Mesenteric fat pad (tissue), 1 donor: ENCODE results near the gene ULBP1. TPM values are rescaled to one million over a fixed set of nuclear protein-coding genes. Genes with fewer than 3 reads are reported as not detected.
"Not testable (repeated sequence)": the region's sequence is repeated elsewhere in the genome, so short reads cannot be mapped to it uniquely, and the experiment has no call there.

Experiments used
- DNase-seq: peaks from one replicate; pipeline ENCODE4 v3.0.0-alpha.2; 2020; ENCODE audit warnings: low spot score
- total RNA-seq: library from RNA; stranded (reverse); fragmentation: NEBNext Ultra II Directional; extraction: Animal tissue kit (Norgen Biotek cat#: 25700); gene quantifications from one replicate; pipeline ENCODE4 v1.2.1, GENCODE V29; 2021
- donor health status: DM: yes; HTN: yes; CAD: no.

ULBP1 gene
- total RNA-seq, 1 donor from 2014 or later, result 0.19 TPM

DNA sequence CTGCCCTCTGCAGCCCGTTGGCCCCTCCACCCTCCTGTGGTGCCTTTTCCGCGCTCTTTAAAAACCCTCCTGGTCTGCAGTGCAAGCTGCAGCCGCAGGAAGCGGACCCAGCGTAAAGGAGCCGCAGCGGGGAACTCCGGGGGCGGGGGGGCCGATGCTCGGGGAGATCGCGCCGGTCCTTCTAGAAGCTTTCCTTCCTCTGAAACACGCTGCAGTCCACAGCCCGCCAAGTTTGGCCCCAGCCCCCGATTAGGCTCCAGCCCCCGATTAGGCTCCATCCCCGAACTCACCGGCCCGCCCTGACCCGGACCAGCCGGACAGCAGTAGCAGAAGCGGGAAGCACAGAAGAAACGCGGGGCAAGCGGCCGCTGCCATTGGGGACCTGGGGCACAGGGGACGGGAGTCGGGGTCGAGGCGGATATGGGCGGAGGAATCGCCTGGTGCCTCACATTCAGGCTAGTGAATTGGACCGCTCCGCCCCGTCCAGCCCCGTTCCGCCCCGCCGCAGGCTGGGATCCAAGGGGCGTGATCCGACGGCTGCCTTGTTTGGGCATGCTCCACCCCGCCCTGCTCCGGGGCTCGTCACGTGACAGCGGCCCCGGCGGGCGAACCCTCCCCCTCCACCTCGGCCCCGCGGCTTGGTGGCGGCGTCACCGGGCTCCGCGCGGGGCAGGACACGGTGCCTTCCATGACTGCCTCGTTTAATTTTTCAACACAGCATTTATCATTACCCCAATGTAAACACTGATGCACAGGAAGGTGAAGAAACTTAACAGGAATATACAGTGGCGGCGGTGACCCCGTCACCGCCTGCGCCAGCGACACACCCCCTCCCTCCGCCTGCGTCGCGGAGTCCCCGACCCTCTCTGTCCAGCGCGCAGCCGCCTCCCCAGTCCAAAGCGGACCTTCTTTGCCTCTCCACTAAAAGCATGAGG is 41.3 kb downstream of the ULBP1 start:
- peak; percentile 97 for DNase-seq

DNA sequence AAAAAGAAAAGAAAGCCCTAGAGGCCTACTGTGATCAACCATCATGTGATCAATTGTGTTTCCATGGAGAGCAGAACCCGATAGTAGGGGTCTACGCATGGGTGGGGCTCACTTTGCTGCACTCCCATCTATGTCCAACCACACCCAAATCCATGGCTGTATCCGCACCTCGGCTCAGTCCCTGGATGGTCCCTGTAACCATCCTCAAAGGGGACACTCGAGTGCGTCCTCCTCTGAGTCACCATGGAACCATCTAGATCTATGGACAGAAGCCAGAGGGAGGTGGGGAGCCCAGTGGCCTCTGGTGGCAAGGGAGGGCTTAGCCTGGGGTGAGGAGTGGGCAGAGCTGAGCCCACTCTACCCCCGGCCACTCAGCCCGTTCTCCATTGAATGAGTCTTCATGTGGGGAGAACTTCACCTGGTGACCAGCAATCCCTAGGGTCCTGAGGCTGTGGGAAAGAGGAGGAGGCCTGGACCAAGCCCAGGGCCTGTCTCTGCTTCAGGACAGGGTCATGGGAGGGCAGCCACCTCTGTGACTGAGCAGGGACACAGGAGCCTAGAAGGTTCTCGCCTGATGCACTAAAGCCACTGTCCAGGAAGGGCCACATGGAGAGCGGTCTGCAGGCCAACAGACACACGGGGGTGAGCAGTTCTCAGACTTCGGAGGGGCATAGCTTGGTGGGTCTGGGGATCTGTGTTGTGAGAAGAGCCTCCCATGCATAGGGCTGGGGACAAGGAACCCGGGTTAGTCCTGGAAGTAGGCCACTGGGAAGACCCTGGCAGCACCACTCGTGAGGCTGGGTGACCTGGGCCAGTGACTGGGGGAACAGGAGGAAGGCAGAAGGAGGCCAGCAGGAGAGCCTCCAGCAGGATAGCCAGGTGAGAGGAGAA is 42.3 kb downstream of the ULBP1 start:
- DNase-seq, result peak; percentile 76

DNA sequence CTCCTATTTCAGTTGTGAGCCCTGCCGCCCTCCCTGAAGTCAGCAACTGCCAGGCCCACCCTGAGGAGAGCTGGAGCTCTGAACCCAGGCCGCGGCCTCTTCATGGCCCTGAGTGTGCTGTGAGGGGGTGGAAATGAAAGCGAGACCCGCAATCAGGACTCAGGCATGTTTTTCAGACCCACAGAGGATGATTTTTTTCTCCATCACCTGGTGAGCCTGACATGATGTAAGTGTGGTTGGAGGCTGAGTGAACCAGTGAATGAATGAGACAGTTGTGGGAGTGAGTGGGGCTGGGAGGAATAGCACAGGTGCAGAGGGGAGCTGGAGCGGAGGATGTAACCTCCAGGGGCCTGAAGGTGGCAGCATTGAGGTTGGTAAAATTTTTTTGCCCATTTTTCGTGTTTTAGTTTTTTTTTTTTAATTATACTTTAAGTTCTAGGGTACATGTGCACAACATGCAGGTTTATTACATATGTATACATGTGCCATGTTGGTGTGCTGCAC is 43.3 kb downstream of the ULBP1 start:
- DNase-seq, result no peak

- peak; percentile 84 for DNase-seq
Measured at GRCh38 chr6:150008588-150008987, 44.8 kb downstream of the ULBP1 start.

DNA sequence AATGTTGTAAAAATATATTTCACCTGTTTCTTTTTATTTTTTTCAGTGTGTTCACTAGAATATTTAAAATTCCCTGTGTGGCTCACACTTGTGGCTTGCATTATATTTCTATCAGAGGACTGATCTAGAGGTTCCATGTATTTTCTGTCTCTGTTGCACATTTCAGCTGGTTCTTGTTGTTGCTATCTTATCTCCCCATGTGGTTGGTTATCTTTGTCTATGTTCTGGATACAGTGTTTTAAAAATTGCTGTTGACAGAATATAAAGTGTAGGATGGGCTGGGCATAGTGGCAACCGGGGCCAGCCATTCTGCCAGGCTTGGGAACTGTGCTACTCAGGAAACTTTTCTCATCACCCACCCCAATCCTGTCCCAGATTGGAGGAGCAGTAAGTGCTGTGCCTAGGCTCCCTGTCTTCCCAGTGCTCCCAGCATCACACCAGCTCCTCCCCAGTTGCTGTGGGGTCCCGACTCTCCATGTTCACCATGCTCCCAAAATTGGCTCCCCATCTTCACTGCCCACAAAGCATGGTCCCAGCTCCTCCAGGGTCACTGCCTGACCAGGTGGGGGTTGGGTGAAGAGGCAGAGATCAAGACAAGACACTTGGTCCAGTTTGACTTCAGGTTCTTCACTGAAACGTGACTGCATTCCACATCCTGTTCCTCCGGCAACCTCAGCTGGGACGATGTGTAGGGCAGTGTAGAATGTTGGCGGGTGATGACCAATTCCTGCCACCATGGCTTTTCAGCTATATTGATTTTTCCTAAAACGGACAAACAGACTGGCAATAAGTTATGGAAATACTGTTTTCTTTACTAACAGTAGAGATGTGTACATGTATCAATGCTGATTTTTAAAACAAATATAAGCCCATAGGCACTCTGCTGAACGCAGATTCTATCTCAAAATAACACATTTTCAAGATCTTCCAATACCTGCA is 49.4 kb downstream of the ULBP1 start:
- peak; percentile 67 for DNase-seq

DNA sequence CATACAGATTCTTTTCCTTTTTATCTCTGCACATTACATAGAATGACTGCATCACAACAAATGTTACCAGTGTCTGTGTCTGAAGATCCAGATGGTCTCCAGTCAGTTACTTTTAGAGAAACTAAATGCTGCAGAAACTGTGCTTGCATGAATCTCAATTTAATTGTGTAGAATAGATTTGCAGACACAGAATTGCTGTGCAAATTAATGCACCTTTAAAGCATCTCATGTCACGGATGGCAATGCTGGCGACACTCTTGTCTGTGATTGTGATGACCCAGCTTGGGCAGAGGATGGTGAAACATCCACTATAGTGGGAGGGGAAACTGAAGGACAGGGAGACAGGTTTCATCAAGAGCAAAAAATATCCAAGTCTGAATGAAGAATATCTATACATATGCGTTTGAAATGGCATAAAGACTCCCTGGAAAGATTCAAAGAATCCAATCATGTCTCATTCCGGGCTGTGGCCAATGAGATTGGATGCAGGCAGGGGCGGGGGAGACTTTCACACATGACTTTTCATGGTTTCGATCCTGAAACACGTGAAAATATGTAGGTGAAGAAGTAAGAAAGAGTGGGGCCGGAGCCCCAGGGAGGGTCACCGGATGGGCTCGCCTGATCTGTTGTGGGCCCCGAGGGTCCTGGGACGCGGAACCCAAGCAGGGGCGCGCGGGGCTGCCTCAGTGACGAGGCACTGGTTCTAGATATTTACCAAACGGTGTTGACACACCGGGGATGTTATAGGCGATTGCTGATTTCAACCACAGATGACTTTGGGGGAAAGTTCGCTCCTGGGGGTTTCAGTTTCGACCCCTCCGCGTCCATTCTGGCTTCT is 50.3 kb downstream of the ULBP1 start:
- not testable (repeated sequence) for DNase-seq

GRCh38 chr6:150014623-150015280 is 51.0 kb downstream of the ULBP1 start:
- not testable (repeated sequence) for DNase-seq

GRCh38 chr6:150015281-150016001 is 51.7 kb downstream of the ULBP1 start:
- peak; percentile 74 for DNase-seq

- DNase-seq, result peak; percentile 49
Measured at GRCh38 chr6:150016324-150017185, 52.8 kb downstream of the ULBP1 start.

DNA sequence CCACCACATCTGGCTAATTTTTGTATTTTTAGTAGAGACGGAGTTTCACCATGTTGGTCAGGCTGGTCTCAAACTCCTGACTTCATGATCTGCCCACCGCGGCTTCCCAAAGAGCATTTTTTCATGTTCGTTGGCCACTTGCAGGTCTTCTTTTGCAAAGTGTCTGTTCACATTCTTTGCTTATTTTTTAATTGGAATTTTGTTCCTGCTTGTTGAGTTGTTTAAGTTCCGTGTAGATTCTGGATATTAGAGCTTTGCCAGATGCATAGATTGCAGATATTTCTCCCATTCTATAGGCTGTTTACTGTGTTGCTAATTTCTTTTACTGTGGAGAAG is 53.4 kb downstream of the ULBP1 start:
- not testable (repeated sequence) for DNase-seq

DNA sequence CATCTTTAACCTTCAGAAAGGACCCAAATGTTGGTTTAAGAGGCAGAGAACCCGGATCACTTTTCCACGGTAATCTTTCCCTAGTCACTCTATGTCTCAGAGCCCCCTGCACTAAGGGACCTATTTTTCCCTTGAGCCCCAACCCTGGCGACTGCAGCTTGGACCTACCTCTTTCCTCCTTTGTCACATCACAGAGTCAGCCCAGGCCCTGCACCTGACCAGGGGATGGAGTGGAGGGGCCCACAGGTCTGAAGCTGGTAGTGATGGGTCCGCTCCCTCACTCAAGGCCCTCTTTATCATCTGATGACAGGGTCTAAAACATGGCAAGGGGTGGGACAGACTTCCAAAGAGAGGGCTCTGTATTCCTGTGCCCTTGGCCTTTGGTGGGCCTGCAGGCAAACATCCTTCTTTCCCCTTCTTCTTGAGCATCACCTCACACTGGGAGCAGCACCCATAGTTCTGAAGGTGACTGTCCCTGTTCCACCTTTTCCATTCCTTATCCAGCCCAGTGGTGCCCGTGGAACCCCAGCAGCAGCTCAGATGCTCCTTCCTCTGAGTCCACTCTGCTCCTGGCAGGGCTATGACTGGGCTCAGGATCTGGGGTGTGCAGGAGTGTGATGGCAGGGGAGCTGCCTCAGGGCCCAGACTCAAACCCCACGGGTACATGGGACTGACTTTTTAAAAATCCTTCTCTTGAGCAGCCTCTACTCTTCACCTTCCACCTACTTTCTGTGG is 55.3 kb downstream of the ULBP1 start:
- DNase-seq, result peak; percentile 75

DNA sequence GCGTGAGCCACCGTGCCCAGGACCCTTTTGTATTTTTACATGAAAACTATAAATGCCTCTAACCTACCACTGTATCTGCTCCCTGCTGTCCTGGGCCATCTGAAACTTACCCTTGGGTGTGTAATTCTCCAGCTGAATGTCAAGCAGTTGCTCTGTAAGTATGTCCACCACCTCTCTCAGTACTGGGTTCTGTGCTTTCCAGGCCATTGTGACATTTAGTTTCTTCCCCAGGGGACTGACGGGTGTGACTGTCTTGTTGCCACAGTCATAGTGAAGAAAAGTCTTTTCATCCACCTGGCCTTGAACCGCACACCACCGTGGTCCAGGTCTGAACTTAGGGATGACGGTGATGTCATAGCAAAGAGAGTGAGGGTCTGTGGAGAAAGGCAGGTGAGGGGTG is 58.1 kb downstream of the ULBP1 start:
- not testable (repeated sequence) for DNase-seq

Other genes starting within 250 kb of the ULBP1 start
- gene LATS1, start 245.8 kb upstream of the ULBP1 start, total RNA-seq, result 25.7 TPM
- gene NUP43, start 217.4 kb upstream of the ULBP1 start, total RNA-seq, result 29.9 TPM
- gene PCMT1, start 214.2 kb upstream of the ULBP1 start, total RNA-seq, result 78.7 TPM
- 24.2 TPM for gene LRP11, start 99.6 kb upstream of the ULBP1 start, total RNA-seq
- 0.29 TPM for gene RAET1E, start 65.8 kb upstream of the ULBP1 start, total RNA-seq
- gene RAET1G, start 40.8 kb upstream of the ULBP1 start, total RNA-seq, result 0.51 TPM
- gene ULBP2, start 21.9 kb upstream of the ULBP1 start, total RNA-seq, result 0.96 TPM
- gene RAET1L, start 61.6 kb downstream of the ULBP1 start, total RNA-seq, result not detected
- 3.0 TPM for gene ULBP3, start 105.2 kb downstream of the ULBP1 start, total RNA-seq
- gene PPP1R14C, start 179.1 kb downstream of the ULBP1 start, total RNA-seq, result 0.26 TPM